Kidney epithelial cell (primary cell): ENCODE measurements around the gene CCDC88C. TPM values are rescaled to one million over a fixed set of nuclear protein-coding genes. Genes with fewer than 3 reads are reported as not detected.

Experiments used
- DNase-seq: peaks from one replicate; pipeline ENCODE4 v3.0.0-alpha.2; 2010; ENCODE audit warnings: low read depth
- H3K27me3 ChIP-seq: 2 replicates; pipeline ENCODE4 v1.6.0; 2011; ENCODE audit warnings: low read length; ENCODE audit not compliant: control insufficient read depth, insufficient read depth
- H3K36me3 ChIP-seq: 2 replicates; pipeline ENCODE4 v1.5.1; 2011; ENCODE audit warnings: low read length; ENCODE audit not compliant: control insufficient read depth, insufficient read depth
- H3K4me3 ChIP-seq: 2 replicates; pipeline ENCODE4 v1.5.1; 2011; ENCODE audit warnings: low read depth, mild to moderate bottlenecking, control low read depth, low read length
- total RNA-seq: library from RNA; depleted of rRNA; stranded (reverse); fragments of >200 nt; gene quantifications from 2 replicates; pipeline ENCODE4 v1.2.3, GENCODE V29; 2015
- TF ChIP-seq, protein P1 (sequence below): IDR thresholded peaks from 2 replicates; pipeline ENCODE4 v1.5.1; 2011; ENCODE audit warnings: mild to moderate bottlenecking, moderate library complexity, low read length, control low read depth, inconsistent platforms; ENCODE audit not compliant: insufficient read depth, poor library complexity, severe bottlenecking

Gene CCDC88C
- total RNA-seq, 1 donor from 2014 or later: 22.4 TPM

DNA sequence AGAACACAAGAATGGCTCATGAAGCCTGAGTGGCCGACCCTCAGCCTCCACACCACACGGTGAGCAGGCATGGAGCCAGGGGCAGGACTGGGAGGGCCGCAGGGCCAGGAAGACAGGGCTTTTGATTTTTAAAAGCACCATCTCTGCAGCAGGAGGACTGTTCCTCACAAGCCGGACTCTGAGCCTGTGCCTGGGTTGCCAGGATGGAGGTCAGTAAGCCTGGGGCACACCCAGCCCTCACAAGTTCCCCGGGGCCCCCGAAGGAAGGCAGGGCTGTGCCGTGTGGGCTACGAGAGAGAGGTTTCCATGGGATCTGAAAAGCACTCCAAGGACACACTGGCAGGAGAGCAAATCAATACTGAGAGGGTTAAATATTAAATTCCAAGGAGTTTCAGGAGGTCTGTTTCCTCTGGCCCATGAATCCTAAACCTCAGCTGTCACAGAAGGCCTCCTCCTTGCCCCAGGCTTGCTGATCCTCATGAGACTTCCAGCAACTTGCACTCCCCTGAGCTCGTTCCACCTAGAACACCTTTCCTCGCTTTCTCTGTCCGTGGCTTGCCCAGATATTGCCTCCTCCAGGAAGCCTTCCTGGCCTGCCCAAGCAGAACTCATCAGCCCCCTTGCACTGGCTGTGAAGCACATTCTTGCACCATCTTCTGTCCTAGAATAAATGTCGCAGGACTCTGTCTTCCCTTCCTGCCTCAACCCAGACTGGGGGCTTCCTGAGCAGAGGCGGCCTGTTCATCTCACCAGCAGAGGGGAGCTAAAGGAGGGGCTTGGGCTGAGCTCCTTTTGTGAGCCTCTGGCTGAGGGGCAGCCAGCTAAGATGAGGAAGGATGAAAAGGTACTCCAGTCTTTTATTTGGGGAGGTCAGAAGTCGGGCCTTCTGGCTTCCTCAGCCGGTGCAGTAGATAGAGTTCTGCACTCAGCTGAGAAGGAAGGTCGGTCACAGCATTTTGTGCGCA, 64.6 kb downstream of the CCDC88C start:
- no peak for DNase-seq
- Histone ChIP-seq H3K27me3 (no peaks in the 10 kb centered on the region), H3K4me3 (no peak overlapping the region), H3K36me3 (no peaks in the 10 kb centered on the region)
- TF ChIP-seq, protein P1, sequence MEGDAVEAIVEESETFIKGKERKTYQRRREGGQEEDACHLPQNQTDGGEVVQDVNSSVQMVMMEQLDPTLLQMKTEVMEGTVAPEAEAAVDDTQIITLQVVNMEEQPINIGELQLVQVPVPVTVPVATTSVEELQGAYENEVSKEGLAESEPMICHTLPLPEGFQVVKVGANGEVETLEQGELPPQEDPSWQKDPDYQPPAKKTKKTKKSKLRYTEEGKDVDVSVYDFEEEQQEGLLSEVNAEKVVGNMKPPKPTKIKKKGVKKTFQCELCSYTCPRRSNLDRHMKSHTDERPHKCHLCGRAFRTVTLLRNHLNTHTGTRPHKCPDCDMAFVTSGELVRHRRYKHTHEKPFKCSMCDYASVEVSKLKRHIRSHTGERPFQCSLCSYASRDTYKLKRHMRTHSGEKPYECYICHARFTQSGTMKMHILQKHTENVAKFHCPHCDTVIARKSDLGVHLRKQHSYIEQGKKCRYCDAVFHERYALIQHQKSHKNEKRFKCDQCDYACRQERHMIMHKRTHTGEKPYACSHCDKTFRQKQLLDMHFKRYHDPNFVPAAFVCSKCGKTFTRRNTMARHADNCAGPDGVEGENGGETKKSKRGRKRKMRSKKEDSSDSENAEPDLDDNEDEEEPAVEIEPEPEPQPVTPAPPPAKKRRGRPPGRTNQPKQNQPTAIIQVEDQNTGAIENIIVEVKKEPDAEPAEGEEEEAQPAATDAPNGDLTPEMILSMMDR: no peak

DNA sequence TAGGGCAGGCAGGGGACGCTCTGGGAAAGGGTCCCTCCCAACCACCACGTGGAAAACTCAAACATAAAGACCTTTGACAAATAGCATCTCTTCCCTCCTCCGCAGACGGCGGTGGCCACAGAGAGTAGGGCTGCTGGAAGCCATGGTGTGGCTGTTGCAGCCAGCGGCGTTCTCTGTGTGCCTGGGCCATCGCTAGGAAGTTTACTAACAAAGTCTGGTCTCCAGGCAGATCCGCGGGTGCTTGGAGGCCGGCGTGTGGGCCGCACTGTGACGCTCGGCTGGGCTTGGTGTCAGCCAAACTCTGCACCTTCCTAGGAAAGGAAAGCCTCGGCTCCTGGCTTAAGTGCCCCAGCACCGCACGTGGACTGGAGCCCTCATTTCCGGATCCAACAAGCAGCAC, 65.6 kb downstream of the CCDC88C start:
- H3K36me3 ChIP-seq: no peaks in the 10 kb centered on the region
- no peak overlapping the region for H3K4me3 ChIP-seq
- no peak for DNase-seq
- TF ChIP-seq, protein P1: no peak
- H3K27me3 ChIP-seq: no peaks in the 10 kb centered on the region

DNA sequence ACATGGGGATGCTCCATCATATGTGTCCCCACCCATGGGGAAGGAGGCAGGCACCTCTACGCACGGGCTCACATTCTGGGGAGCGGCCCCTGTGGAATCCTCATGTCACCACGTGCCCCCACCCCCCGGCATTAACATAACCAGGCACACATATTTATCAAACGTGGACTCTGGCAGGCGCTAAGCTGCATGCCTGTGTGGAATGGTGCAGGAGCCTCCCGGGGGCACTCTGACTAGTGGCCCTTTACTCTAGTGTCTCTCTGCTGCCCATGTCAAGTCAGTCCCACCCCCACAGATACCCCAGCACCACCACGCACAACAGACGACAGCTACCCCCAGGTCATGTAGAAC, 66.1 kb downstream of the CCDC88C start:
- DNase-seq: no peak
- Histone ChIP-seq H3K4me3 (no peak overlapping the region), H3K36me3 (no peaks in the 10 kb centered on the region), H3K27me3 (no peaks in the 10 kb centered on the region)
- TF ChIP-seq, protein P1: no peak

DNA sequence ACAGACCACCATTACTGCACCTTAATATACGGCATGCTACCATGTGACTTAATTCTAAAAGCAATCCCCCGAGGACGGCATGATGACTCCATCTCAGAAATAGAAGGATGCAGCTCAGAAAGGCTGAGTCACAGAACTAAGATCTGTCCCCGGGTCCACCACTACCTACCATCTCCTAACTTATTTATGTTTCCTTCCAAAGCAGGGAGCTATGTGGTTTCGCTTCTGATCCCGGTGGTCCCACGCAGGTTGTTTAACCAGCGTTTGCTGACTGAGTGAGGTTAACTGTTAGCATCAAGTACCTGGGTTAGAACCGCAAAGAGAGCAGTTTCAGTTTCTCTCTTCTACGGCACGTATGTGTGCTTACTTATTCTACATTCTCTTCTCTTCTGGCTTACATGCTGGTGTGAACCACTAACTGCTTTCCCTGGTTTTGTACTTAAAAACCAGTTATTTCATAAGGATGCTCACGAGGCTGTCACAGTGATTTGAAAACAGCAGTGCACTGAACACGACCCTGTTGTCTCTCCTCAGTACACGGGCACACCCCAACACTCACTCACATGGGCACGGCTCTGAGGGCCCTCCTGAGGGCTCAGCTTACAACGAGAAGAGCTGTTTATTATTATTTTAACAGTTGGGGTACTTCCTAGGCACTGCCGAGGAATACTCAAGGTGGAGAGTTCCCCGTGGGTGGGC, 66.7 kb downstream of the CCDC88C start:
- H3K27me3 ChIP-seq: no peaks in the 10 kb centered on the region
- H3K4me3 ChIP-seq: no peak overlapping the region
- TF ChIP-seq, protein P1: no peak
- DNase-seq: no peak
- no peaks in the 10 kb centered on the region for H3K36me3 ChIP-seq

DNA sequence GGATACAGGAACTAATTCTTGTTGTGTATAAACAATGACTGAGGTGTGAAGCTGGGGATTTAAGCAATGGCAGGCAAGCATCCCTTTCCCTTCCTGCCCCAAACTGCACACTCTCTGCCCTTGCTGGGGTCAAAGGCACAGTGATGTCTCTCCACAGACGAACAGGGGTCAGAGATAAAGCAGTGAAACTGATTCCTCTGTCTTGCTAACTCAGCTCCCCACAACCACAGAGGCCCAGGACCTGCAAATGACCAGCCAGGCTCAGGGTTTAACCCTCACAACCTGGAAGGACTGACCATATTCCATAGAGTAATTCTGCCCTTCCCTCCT, 67.2 kb downstream of the CCDC88C start:
- no peaks in the 10 kb centered on the region for H3K36me3 ChIP-seq
- H3K27me3 ChIP-seq: no peaks in the 10 kb centered on the region
- no peak for DNase-seq
- H3K4me3 ChIP-seq: no peak overlapping the region
- TF ChIP-seq, protein P1: no peak
